Sigmoid colon (tissue), 4 donors: ENCODE data around the gene COG7.

Experiments used
- CTCF ChIP-seq, 4 experiments: fragments of 450-650 bp in 3 of 4; fragments of 200-600 bp in 1 of 4; IDR thresholded peaks; one replicate each; pipeline ENCODE4 v1.5.1; 2016 to 2019; ENCODE audit warnings: antibody characterized with exemption in 4 of 4, mild to moderate bottlenecking in 3 of 4, moderate library complexity in 2 of 4
- POLR2A ChIP-seq, 2 donors: fragments of 450-650 bp; IDR thresholded peaks; one replicate each; pipeline ENCODE4 v1.6.1; 2016; ENCODE audit warnings: antibody characterized with exemption in 2 of 2, mild to moderate bottlenecking in 2 of 2, moderate library complexity in 2 of 2
- POLR2AphosphoS5 ChIP-seq, 4 donors: sonication (generic); formaldehyde crosslinking; IDR thresholded peaks; one replicate each; pipeline ENCODE4 v1.6.1; 2017; ENCODE audit warnings: antibody characterized with exemption in 4 of 4

GRCh38 chr16:23373436-23374219 lies 79.4 kb downstream of the COG7 start:
- TF ChIP-seq CTCF (IDR thresholded peaks at IDR 0.05) (no peak), POLR2A (IDR thresholded peaks at IDR 0.05) (no peak), POLR2AphosphoS5 (IDR thresholded peaks at IDR 0.05) (no peak)
